WTC11 (cell line): ENCODE measurements around the gene AGAP1. TPM values are rescaled to one million over a fixed set of nuclear protein-coding genes. Genes with fewer than 3 reads are reported as not detected.

Experiments
- ATAC-seq: fragments of 200-7000 bp; cut with Tn5 transposase; 2 replicates; pipeline ENCODE4 v1.10.0; 2021; ENCODE audit warnings: mild to moderate bottlenecking, moderate library complexity
- CTCF ChIA-PET: fragments of 300-600 bp; sonication (Branson Sonifier 250); formaldehyde crosslinking; loops from one replicate; lab custom pipeline; 2021; ENCODE audit warnings: antibody characterized with exemption; lab: Charles Lee
- POLR2A ChIA-PET: fragments of 350-600 bp; sonication (Branson Sonifier 250); formaldehyde crosslinking; loops from one replicate; lab custom pipeline; 2021; ENCODE audit warnings: antibody characterized with exemption; lab: Charles Lee
- DNase-seq: peaks from one replicate; pipeline ENCODE4 v3.0.0; 2021; ENCODE audit warnings: low spot score
- H3K27ac Mint-ChIP-seq: 2 replicates; pipeline ENCODE4 v1.8.0; 2021; ENCODE audit warnings: mixed read lengths
- H3K27me3 Mint-ChIP-seq: 2 replicates; pipeline ENCODE4 v1.8.0; 2021; ENCODE audit warnings: low read depth, mild to moderate bottlenecking, moderate library complexity, mixed read lengths
- H3K36me3 Mint-ChIP-seq: 2 replicates; pipeline ENCODE4 v1.8.0; 2021; ENCODE audit warnings: mixed read lengths
- H3K4me1 Mint-ChIP-seq: 2 replicates; pipeline ENCODE4 v1.8.0; 2022; ENCODE audit warnings: mixed read lengths
- H3K4me3 Mint-ChIP-seq: 2 replicates; pipeline ENCODE4 v1.8.0; 2021; ENCODE audit warnings: mild to moderate bottlenecking, moderate library complexity, mixed read lengths
- H3K9me3 Mint-ChIP-seq: 2 replicates; pipeline ENCODE4 v1.8.0; 2021; ENCODE audit warnings: mixed read lengths
- AFF4 ChIP-seq: sonication (generic); formaldehyde crosslinking; IDR thresholded peaks from 2 replicates; pipeline ENCODE4 v1.8.1; 2023; ENCODE audit warnings: mild to moderate bottlenecking, missing genetic modification reagents, borderline replicate concordance
- ATF6 ChIP-seq: sonication (generic); formaldehyde crosslinking; IDR thresholded peaks from 2 replicates; pipeline ENCODE4 v1.8.1; 2023; ENCODE audit warnings: mild to moderate bottlenecking, missing genetic modification reagents
- E2F5 ChIP-seq: sonication (generic); formaldehyde crosslinking; IDR thresholded peaks from 2 replicates; pipeline ENCODE4 v1.8.1; 2022; ENCODE audit warnings: mild to moderate bottlenecking, moderate library complexity, missing genetic modification reagents
- ERG ChIP-seq: fragments of 250-450 bp; sonication (Bioruptor Pico); IDR thresholded peaks from 2 replicates; pipeline ENCODE4 v1.8.0; 2021; ENCODE audit warnings: mild to moderate bottlenecking
- ETV6 ChIP-seq: sonication (generic); formaldehyde crosslinking; IDR thresholded peaks from 2 replicates; pipeline ENCODE4 v1.8.1; 2022; ENCODE audit warnings: mild to moderate bottlenecking, missing genetic modification reagents
- MXD4 ChIP-seq: fragments of 250-450 bp; sonication (Bioruptor Pico); IDR thresholded peaks from 2 replicates; pipeline ENCODE4 v1.8.0; 2021; ENCODE audit warnings: mild to moderate bottlenecking, moderate library complexity, borderline replicate concordance
- OVOL2 ChIP-seq: fragments of 250-450 bp; sonication (Bioruptor Pico); IDR thresholded peaks from 2 replicates; pipeline ENCODE4 v1.9.0; 2021; ENCODE audit warnings: mild to moderate bottlenecking, borderline replicate concordance
- SMAD4 ChIP-seq: sonication (generic); formaldehyde crosslinking; IDR thresholded peaks from 2 replicates; pipeline ENCODE4 v1.8.0; 2022; ENCODE audit warnings: mild to moderate bottlenecking, missing genetic modification reagents
- ZBTB21 ChIP-seq: sonication (generic); formaldehyde crosslinking; IDR thresholded peaks from 2 replicates; pipeline ENCODE4 v1.8.1; 2023; ENCODE audit warnings: mild to moderate bottlenecking, missing genetic modification reagents, borderline replicate concordance
- ZBTB43 ChIP-seq: sonication (generic); formaldehyde crosslinking; IDR thresholded peaks from 2 replicates; pipeline ENCODE4 v1.8.1; 2023; ENCODE audit warnings: mild to moderate bottlenecking, missing genetic modification reagents
- ZNF317 ChIP-seq: sonication (generic); formaldehyde crosslinking; IDR thresholded peaks from 2 replicates; pipeline ENCODE4 v1.8.1; 2023; ENCODE audit warnings: low read depth, mild to moderate bottlenecking, moderate library complexity, missing genetic modification reagents, borderline replicate concordance
- ZNF671 ChIP-seq: fragments of 250-450 bp; sonication (Bioruptor Pico); IDR thresholded peaks from 2 replicates; pipeline ENCODE4 v1.8.0; 2021; ENCODE audit warnings: mild to moderate bottlenecking
- total RNA-seq: library from RNA; stranded (reverse); gene quantifications from 3 replicates; pipeline ENCODE4 v1.2.3, GENCODE V29; 2021

Gene AGAP1
- total RNA-seq, 1 experiment from 2014 or later = 49.3 TPM

- TF ChIP-seq ZNF671 (CRISPR knock-in tag) (no peak), ERG (no peak), ETV6 (no peak)
- TF ChIP-seq, all 79 proteins: peak for 0
- ATAC-seq = no peak
- Mint-ChIP-seq H3K4me3 (no peak overlapping the region), H3K27me3 (no peaks in the 10 kb centered on the region), H3K9me3 (peaks cover 16% of the 10 kb centered on the region), H3K36me3 (peaks cover 15% of the 10 kb centered on the region), H3K27ac (no peak overlapping the region), H3K4me1 (peaks cover 63% of the 10 kb centered on the region)
- POLR2A ChIA-PET = no interaction called here
- no peak for DNase-seq
- CTCF ChIA-PET = interaction anchor here (0.7 kb wide), 1 partner anchor 17 kb away, joined by 3 read pairs; no protein-coding TSS in a partner anchor
Measured at GRCh38 chr2:235530735-235531134, 36.9 kb downstream of the AGAP1 start.

GRCh38 chr2:235532307-235532706, 38.5 kb downstream of the AGAP1 start:
- H3K9me3 Mint-ChIP-seq = peaks cover 16% of the 10 kb centered on the region
- CTCF ChIA-PET = interaction anchor here (1.5 to 1.6 kb wide), 2 partner anchors 18 to 19 kb away, joined by 5 read pairs; no protein-coding TSS in a partner anchor
- no peak overlapping the region for H3K4me3 Mint-ChIP-seq
- H3K36me3 Mint-ChIP-seq = peaks cover 15% of the 10 kb centered on the region
- TF ChIP-seq SMAD4 (no peak), ZBTB21 (CRISPR knock-in tag) (no peak), ZNF317 (no peak), ATF6 (CRISPR knock-in tag) (no peak), MXD4 (CRISPR knock-in tag) (no peak), ZBTB43 (CRISPR knock-in tag) (no peak), AFF4 (CRISPR knock-in tag) (no peak), E2F5 (CRISPR knock-in tag) (no peak)
- ATAC-seq (no peak), DNase-seq (no peak)
- H3K4me1 Mint-ChIP-seq = peaks cover 58% of the 10 kb centered on the region
- no peak overlapping the region for H3K27ac Mint-ChIP-seq
- no peaks in the 10 kb centered on the region for H3K27me3 Mint-ChIP-seq
- POLR2A ChIA-PET = no interaction called here

- H3K27ac Mint-ChIP-seq = no peak overlapping the region
- no peak for TF ChIP-seq OVOL2 (CRISPR knock-in tag)
- TF ChIP-seq, all 79 proteins: peak for 0
- no peak overlapping the region for H3K4me3 Mint-ChIP-seq
- no peak for ATAC-seq
- H3K4me1 Mint-ChIP-seq = peaks cover 56% of the 10 kb centered on the region
- CTCF ChIA-PET = interaction anchor here (0.9 to 1.0 kb wide), 2 partner anchors 19 to 416 kb away, joined by 3 read pairs; no protein-coding TSS in a partner anchor
- POLR2A ChIA-PET = no interaction called here
- H3K9me3 Mint-ChIP-seq = peaks cover 16% of the 10 kb centered on the region
- H3K27me3 Mint-ChIP-seq = no peaks in the 10 kb centered on the region
- no peak for DNase-seq
- H3K36me3 Mint-ChIP-seq = peaks cover 15% of the 10 kb centered on the region
Measured at GRCh38 chr2:235533198-235533597, 39.4 kb downstream of the AGAP1 start.
